HepG2 (cell line): Measurements from ENCODE around the gene ATG9A. TPM values are rescaled to one million over a fixed set of nuclear protein-coding genes. Genes with fewer than 3 reads are reported as not detected.

ENCODE experiments used
- ATAC-seq: fragments of 200-7000 bp; cut with Tn5 transposase; 3 replicates; pipeline ENCODE4 v1.9.1; 2020; ENCODE audit warnings: mild to moderate bottlenecking, moderate library complexity
- BruUV-seq: library from RNA; stranded (reverse); fragments of 400-500 nt; replicated peaks from 2 replicates; lab custom pipeline; 2021; lab: Mats Ljungman, UMichigan
- CTCF ChIA-PET: fragments of 300-600 bp; formaldehyde crosslinking; extraction: SDS; loops from one replicate; lab custom pipeline; 2021; ENCODE audit warnings: low total read pairs, inconsistent platforms, low intra/inter-chr PET ratio; lab: Yijun Ruan, JAX
- POLR2A ChIA-PET: fragments of 350-600 bp; sonication (Branson Sonifier 250); formaldehyde crosslinking; loops from one replicate; lab custom pipeline; 2020; ENCODE audit warnings: antibody characterized with exemption, inconsistent platforms; lab: Yijun Ruan, JAX
- DNase-seq: peaks from one replicate; pipeline ENCODE4 v3.0.0-alpha.2; 2015; ENCODE audit warnings: low spot score
- FAIRE-seq: peaks from 3 replicates; lab custom pipeline; 2011; peaks lifted over from hg19 to GRCh38; lab: Jason Lieb, UNC
- H2AFZ ChIP-seq: one replicate; pipeline ENCODE4 v1.6.1; 2011; ENCODE audit warnings: low read length, inconsistent platforms
- H3K27ac ChIP-seq: fragments of 300-600 bp; 3 replicates; pipeline ENCODE4 v1.8.0; 2011; ENCODE audit warnings: mixed run types, mild to moderate bottlenecking, mixed read lengths, low read length, inconsistent platforms; ENCODE audit not compliant: insufficient read depth; ENCODE audit errors: extremely low read length
- H3K27me3 ChIP-seq, 2 experiments: fragments of 200-600 bp in 1 of 2; 2 replicates in 1 of 2; 3 replicates in 1 of 2; pipeline versions ENCODE4 v1.6.0 to v1.8.0; 2011; ENCODE audit warnings: low read length in 2 of 2, mild to moderate bottlenecking in 2 of 2, moderate library complexity in 2 of 2, inconsistent platforms in 1 of 2; ENCODE audit not compliant: insufficient read depth in 2 of 2, control insufficient read depth in 1 of 2
- H3K36me3 ChIP-seq, 2 experiments: fragments of 200-600 bp in 1 of 2; replicated peaks in 1 of 2; 2 replicates in 1 of 2; 3 replicates in 1 of 2; pipeline versions ENCODE4 v1.5.1 to v1.8.0; 2011; ENCODE audit warnings: low read length in 2 of 2, inconsistent platforms in 1 of 2; ENCODE audit not compliant: insufficient read depth in 2 of 2, control insufficient read depth in 1 of 2
- H3K4me1 ChIP-seq: 2 replicates; pipeline ENCODE4 v1.5.1; 2012; ENCODE audit warnings: low read length, inconsistent platforms; ENCODE audit not compliant: insufficient read depth
- H3K4me2 ChIP-seq: 2 replicates; pipeline ENCODE4 v1.6.0; 2011; ENCODE audit warnings: low read depth, low read length, inconsistent platforms
- H3K4me3 ChIP-seq, 3 experiments: fragments of 200-600 bp in 1 of 3; sonication (generic), shearing (Covaris generic) in 1 of 3; replicated peaks in 1 of 3; 2 replicates each; pipeline ENCODE4 v1.5.1; 2011 to 2016; ENCODE audit warnings: low read length in 3 of 3, inconsistent platforms in 2 of 3, low read depth in 2 of 3, mild to moderate bottlenecking in 2 of 3, control low read depth in 1 of 3, mixed read lengths in 1 of 3; ENCODE audit not compliant: insufficient read depth in 1 of 3
- H3K79me2 ChIP-seq: one replicate; pipeline ENCODE4 v1.6.1; 2011; ENCODE audit warnings: low read length, inconsistent platforms; ENCODE audit not compliant: insufficient read depth
- H3K9ac ChIP-seq: 2 replicates; pipeline ENCODE4 v1.6.0; 2011; ENCODE audit warnings: mild to moderate bottlenecking, low read depth, low read length, inconsistent platforms; ENCODE audit not compliant: insufficient read depth
- H3K9me3 ChIP-seq: 2 replicates; pipeline ENCODE4 v1.5.1; 2012; ENCODE audit warnings: mild to moderate bottlenecking, low read length
- H4K20me1 ChIP-seq: 2 replicates; pipeline ENCODE4 v1.6.0; 2011; ENCODE audit warnings: inconsistent platforms, mild to moderate bottlenecking, low read length, moderate library complexity; ENCODE audit not compliant: insufficient read depth
- ATF1 ChIP-seq: IDR thresholded peaks from 2 replicates; pipeline ENCODE4 v1.6.1; 2016; ENCODE audit warnings: mild to moderate bottlenecking, control low read depth
- FLYWCH1 ChIP-seq: sonication (generic); formaldehyde crosslinking; IDR thresholded peaks from 2 replicates; pipeline ENCODE4 v1.8.1; 2023; ENCODE audit warnings: mild to moderate bottlenecking, missing genetic modification reagents
- GMEB1 ChIP-seq: sonication (generic); formaldehyde crosslinking; IDR thresholded peaks from 2 replicates; pipeline ENCODE4 v1.5.1; 2020; ENCODE audit warnings: missing genetic modification reagents, mild to moderate bottlenecking, borderline replicate concordance
- HHEX ChIP-seq: IDR thresholded peaks from 2 replicates; pipeline ENCODE4 v1.6.1; 2016; ENCODE audit warnings: control low read depth
- HNF4G ChIP-seq, 2 experiments: sonication (generic) in 1 of 2; formaldehyde crosslinking in 1 of 2; IDR thresholded peaks; 2 replicates each; pipeline versions ENCODE4 v1.4.0 to v1.6.1; 2011 to 2020; ENCODE audit warnings: borderline replicate concordance in 2 of 2, low read depth in 2 of 2, mild to moderate bottlenecking in 2 of 2, low read length in 1 of 2, missing genetic modification reagents in 1 of 2, moderate library complexity in 1 of 2
- ISX ChIP-seq: sonication (generic); formaldehyde crosslinking; conservative IDR thresholded peaks from 2 replicates; pipeline ENCODE4 v1.5.0; 2020; ENCODE audit warnings: missing genetic modification reagents
- KDM2A ChIP-seq: sonication (generic); formaldehyde crosslinking; IDR thresholded peaks from 2 replicates; pipeline ENCODE4 v1.4.0; 2020; ENCODE audit warnings: low read depth, missing genetic modification reagents, borderline replicate concordance
- ZFP91 ChIP-seq: sonication (generic); formaldehyde crosslinking; IDR thresholded peaks from 2 replicates; pipeline ENCODE4 v1.9.0; 2022; ENCODE audit warnings: missing genetic modification reagents, mild to moderate bottlenecking, borderline replicate concordance
- ZNF225 ChIP-seq: sonication (generic); formaldehyde crosslinking; IDR thresholded peaks from 2 replicates; pipeline ENCODE4 v1.4.0; 2020; ENCODE audit warnings: mild to moderate bottlenecking, missing genetic modification reagents
- ZNF414 ChIP-seq: sonication (generic); formaldehyde crosslinking; IDR thresholded peaks from 2 replicates; pipeline ENCODE4 v1.5.0; 2020; ENCODE audit warnings: missing genetic modification reagents
- ZNF652 ChIP-seq: IDR thresholded peaks from 2 replicates; pipeline ENCODE4 v1.6.1; 2016; ENCODE audit warnings: low read depth, borderline replicate concordance
- ZNF761 ChIP-seq: sonication (generic); formaldehyde crosslinking; conservative IDR thresholded peaks from 2 replicates; pipeline ENCODE4 v1.4.0; 2020; ENCODE audit warnings: mild to moderate bottlenecking, missing genetic modification reagents
- ZNF784 ChIP-seq: sonication (generic); formaldehyde crosslinking; IDR thresholded peaks from 2 replicates; pipeline ENCODE4 v1.5.1; 2020; ENCODE audit warnings: missing genetic modification reagents, mild to moderate bottlenecking, borderline replicate concordance
- ZNF850 ChIP-seq: sonication (generic); formaldehyde crosslinking; conservative IDR thresholded peaks from 2 replicates; pipeline ENCODE4 v1.9.0; 2021; ENCODE audit warnings: mild to moderate bottlenecking, missing genetic modification reagents
- ZNF878 ChIP-seq: sonication (generic); formaldehyde crosslinking; IDR thresholded peaks from 2 replicates; pipeline ENCODE4 v1.8.1; 2023; ENCODE audit warnings: mild to moderate bottlenecking, missing genetic modification reagents, moderate library complexity
- WGBS: methylation state at CpG from one replicate; pipeline ENCODE4 v1.1.6; 2017; ENCODE audit warnings: low lambda C conversion rate; 5-methylcytosine and 5-hydroxymethylcytosine counted together
- in situ Hi-C: cut with HindIII; loops from 2 replicates; pipeline ENCODE4 v1.10.0; 2017; ENCODE audit warnings: low pct_unique_long_range_greater_than_20kb; ENCODE audit not compliant: extremely low pct_ligation_motif_present
- intact Hi-C: fragments of 100-400 bp; cut with micrococcal nuclease; formaldehyde crosslinking; loops from one replicate; pipeline ENCODE4 v1.10.0; 2022; ENCODE audit not compliant: unreplicated experiment
- polyA plus RNA-seq, 8 experiments: library from polyadenylated mRNA; depleted of rRNA in 3 of 8; stranded (reverse) in 7 of 8; unstranded in 1 of 8; fragments of >200 nt; fragmentation: Illumina TruSeq in 4 of 8; extraction: Trizol in 4 of 8; gene quantifications; 2 replicates each; pipeline versions ENCODE4 v1.2.1 to v1.2.3, GENCODE V29; 2011 to 2016; ENCODE audit warnings: low read depth in 4 of 8, missing spikeins in 1 of 8, mixed read lengths in 1 of 8; ENCODE audit not compliant: insufficient read depth in 1 of 8
- total RNA-seq, 5 experiments: library from RNA; depleted of rRNA; stranded (reverse); fragments of >200 nt; fragmentation: Illumina TruSeq; extraction: Trizol; gene quantifications; 2 replicates each; pipeline ENCODE4 v1.2.3, GENCODE V29; 2016; ENCODE audit warnings: low read depth in 1 of 5
- TF ChIP-seq, protein P1 (sequence below): sonication (generic); formaldehyde crosslinking; IDR thresholded peaks from 2 replicates; pipeline ENCODE4 v1.4.0; 2020; ENCODE audit warnings: missing genetic modification reagents

ATG9A gene
- total and polyA plus RNA-seq, 2 of the 13 experiments (the other 11 are each of a cell fraction or from before 2014, with no cell fraction given): 35.0 to 131 TPM

DNA sequence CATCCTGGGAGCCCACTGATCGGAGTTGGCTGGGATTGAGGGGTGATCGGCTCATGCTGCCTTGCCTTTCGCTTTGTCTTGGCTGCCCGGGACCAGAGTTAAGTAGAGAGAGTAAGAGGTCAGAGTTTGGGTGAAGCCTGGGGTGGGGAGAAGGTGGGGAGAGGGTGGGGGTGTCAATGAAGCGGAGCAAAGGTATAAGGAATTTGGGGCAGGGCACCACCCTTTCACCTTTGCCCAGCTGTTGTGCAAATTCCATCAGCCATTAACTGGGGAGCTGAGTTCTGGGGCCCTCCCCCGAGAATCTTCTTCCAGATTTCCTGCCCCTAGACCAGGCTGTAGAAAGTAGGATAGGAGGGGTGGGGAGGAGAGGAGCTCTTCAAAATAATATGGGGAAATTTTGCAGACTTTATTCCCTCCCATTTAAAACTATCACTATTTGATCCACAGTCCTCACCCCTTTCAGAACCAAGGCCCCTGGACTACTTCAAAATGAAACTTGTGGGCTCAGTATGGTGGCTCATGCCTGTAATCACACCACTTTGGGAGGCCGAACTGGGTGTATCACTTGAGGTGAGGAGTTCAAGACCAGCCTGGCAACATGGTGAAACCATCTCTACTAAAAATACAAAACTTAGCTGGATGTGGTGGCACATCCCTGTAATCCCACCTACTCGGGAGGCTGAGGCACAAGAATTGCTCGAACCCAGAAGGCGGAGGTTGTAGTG, 59.3 kb downstream of the ATG9A start, which contains the start of gene SLC23A3:
SLC23A3 (minus strand) TSS at position 100 of the 725 bp plus-strand sequence; CDS start at position 55, 45 bp downstream.
- H3K27me3 ChIP-seq: peaks cover 0 to 2% of the 10 kb centered on the region in 2 experiments; a peak in 1 of 5 replicates
- intact Hi-C loops (no loop called here), in situ Hi-C loops (loop anchor here (5.0 kb wide), 2 partner anchors 37 to 127 kb away; partner anchors contain the start of gene ZFAND2B)
- WGBS: 56% methylated on average over 10 of the region's 10 CpGs
- no peak for FAIRE-seq
- CTCF ChIA-PET: interaction anchor here (1.3 to 1.8 kb wide), 3 partner anchors 10 to 125 kb away, joined by 5 to 12 read pairs (median 8); partner anchors contain the start of gene NHEJ1
- no peak within 1 kb of the TSS for H3K9ac ChIP-seq
- H2AFZ ChIP-seq: no peak within 1 kb of the TSS
- no peak within 1 kb of the TSS for H3K4me2 ChIP-seq
- no peaks in the 10 kb centered on the region for H3K79me2 ChIP-seq
- ATAC-seq: peak; percentile 16
- no peaks in the 10 kb centered on the region for H4K20me1 ChIP-seq
- H3K9me3 ChIP-seq: no peaks in the 10 kb centered on the region
- no TSS peak for BruUV-seq
- peaks cover 24% of the 10 kb centered on the region for H3K4me1 ChIP-seq
- DNase-seq: no peak
- peak within 1 kb of the TSS in 1 of 3 experiments; percentile 1; a peak in 1 of 6 replicates for H3K4me3 ChIP-seq
- peaks cover 7 to 23% of the 10 kb centered on the region in 2 experiments for H3K36me3 ChIP-seq
- POLR2A ChIA-PET: interaction anchor here (1.6 to 10.4 kb wide), 3 partner anchors 38 to 218 kb away, joined by 6 to 227 read pairs (median 6); partner anchors contain the start of genes DNPEP, GLB1L, STK16 and ZFAND2B
- H3K27ac ChIP-seq: no peak within 1 kb of the TSS
- TF ChIP-seq ZNF414 (no peak), ZNF878 (no peak), ISX (CRISPR knock-in tag) (no peak), ZNF225 (CRISPR knock-in tag) (no peak), ZNF761 (CRISPR knock-in tag) (no peak), HHEX (CRISPR knock-in tag) (no peak), ZNF784 (CRISPR knock-in tag) (no peak), HNF4G (IDR thresholded peaks at IDR 0.05; ENCODE audit: borderline replicate concordance, low read depth, low read length) (peak; percentile 49; the same call in 1 of the 2 replicates), HNF4G (CRISPR knock-in tag; IDR thresholded peaks at IDR 0.05; ENCODE audit: borderline replicate concordance, low read depth) (no peak), ZFP91 (CRISPR knock-in tag) (no peak), KDM2A (CRISPR knock-in tag) (peak; percentile 28; the same call in 1 of the 2 replicates), GMEB1 (CRISPR knock-in tag) (no peak), FLYWCH1 (CRISPR knock-in tag) (no peak), ZNF850 (no peak), ZNF652 (CRISPR knock-in tag) (no peak), ATF1 (CRISPR knock-in tag) (no peak)
- TF ChIP-seq, protein P1, sequence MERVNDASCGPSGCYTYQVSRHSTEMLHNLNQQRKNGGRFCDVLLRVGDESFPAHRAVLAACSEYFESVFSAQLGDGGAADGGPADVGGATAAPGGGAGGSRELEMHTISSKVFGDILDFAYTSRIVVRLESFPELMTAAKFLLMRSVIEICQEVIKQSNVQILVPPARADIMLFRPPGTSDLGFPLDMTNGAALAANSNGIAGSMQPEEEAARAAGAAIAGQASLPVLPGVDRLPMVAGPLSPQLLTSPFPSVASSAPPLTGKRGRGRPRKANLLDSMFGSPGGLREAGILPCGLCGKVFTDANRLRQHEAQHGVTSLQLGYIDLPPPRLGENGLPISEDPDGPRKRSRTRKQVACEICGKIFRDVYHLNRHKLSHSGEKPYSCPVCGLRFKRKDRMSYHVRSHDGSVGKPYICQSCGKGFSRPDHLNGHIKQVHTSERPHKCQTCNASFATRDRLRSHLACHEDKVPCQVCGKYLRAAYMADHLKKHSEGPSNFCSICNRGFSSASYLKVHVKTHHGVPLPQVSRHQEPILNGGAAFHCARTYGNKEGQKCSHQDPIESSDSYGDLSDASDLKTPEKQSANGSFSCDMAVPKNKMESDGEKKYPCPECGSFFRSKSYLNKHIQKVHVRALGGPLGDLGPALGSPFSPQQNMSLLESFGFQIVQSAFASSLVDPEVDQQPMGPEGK (CRISPR knock-in tag): peak; percentile 57
